Esophagus muscularis mucosa (tissue), 4 donors: ENCODE measurements around the gene ARRDC2. TPM values are rescaled to one million over a fixed set of nuclear protein-coding genes. Genes with fewer than 3 reads are reported as not detected.
A peak's percentile ranks its signal among the peaks of the same experiment; 100 is the strongest.

ENCODE experiments used
- DNase-seq: peaks from one replicate; pipeline ENCODE4 v3.0.0-alpha.2; 2017; ENCODE audit errors: extremely low spot score
- H3K27ac ChIP-seq, 4 donors: fragments of 200-600 bp; sonication (generic); replicated peaks in 1 of 4; 1 replicate in 3 of 4; 2 replicates in 1 of 4; pipeline ENCODE4 v1.5.1; 2016 to 2019; ENCODE audit warnings: mild to moderate bottlenecking in 1 of 4
- H3K27me3 ChIP-seq, 4 donors: fragments of 200-600 bp; sonication (generic); one replicate each; pipeline versions ENCODE4 v1.5.1 to v1.6.0; 2016 to 2019
- H3K36me3 ChIP-seq, 4 donors: fragments of 200-600 bp; sonication (generic); one replicate each; pipeline ENCODE4 v1.5.1; 2016 to 2019
- H3K4me1 ChIP-seq, 4 donors: fragments of 200-600 bp; sonication (generic); one replicate each; pipeline ENCODE4 v1.5.1; 2016 to 2019
- H3K4me3 ChIP-seq, 4 donors: fragments of 200-600 bp; sonication (generic); 1 replicate in 2 of 4; 2 replicates in 2 of 4; pipeline ENCODE4 v1.5.1; 2016 to 2019; ENCODE audit warnings: mild to moderate bottlenecking in 4 of 4, moderate library complexity in 1 of 4
- H3K9me3 ChIP-seq, 4 donors: fragments of 200-600 bp; sonication (generic); 1 replicate in 3 of 4; 2 replicates in 1 of 4; pipeline ENCODE4 v1.5.1; 2016 to 2019
- CTCF ChIP-seq, 3 experiments: fragments of 200-600 bp in 2 of 3; fragments of 450-650 bp in 1 of 3; sonication (generic) in 2 of 3; IDR thresholded peaks; one replicate each; pipeline ENCODE4 v1.5.1; 2017 to 2019; ENCODE audit warnings: antibody characterized with exemption in 3 of 3, mild to moderate bottlenecking in 2 of 3, moderate library complexity in 1 of 3
- EP300 ChIP-seq: sonication (generic); formaldehyde crosslinking; IDR thresholded peaks from one replicate; pipeline ENCODE4 v1.6.1; 2017; ENCODE audit warnings: antibody characterized with exemption
- POLR2A ChIP-seq: fragments of 450-650 bp; IDR thresholded peaks from one replicate; pipeline ENCODE4 v1.6.1; 2017; ENCODE audit warnings: antibody characterized with exemption, moderate library complexity, mild to moderate bottlenecking, low read depth
- POLR2AphosphoS5 ChIP-seq, 2 donors: sonication (generic); formaldehyde crosslinking; IDR thresholded peaks; one replicate each; pipeline ENCODE4 v1.6.1; 2017; ENCODE audit warnings: antibody characterized with exemption in 2 of 2
- WGBS: methylation state at CpG from one replicate; pipeline ENCODE4 v1.1.5; 2018; 5-methylcytosine and 5-hydroxymethylcytosine counted together
- intact Hi-C: fragments of 100-400 bp; cut with DNase I; formaldehyde crosslinking; loops from one replicate; pipeline ENCODE4 v1.15.1; 2023
- total RNA-seq, 4 donors: library from RNA; depleted of rRNA; stranded (reverse); fragments of >200 nt; gene quantifications; one replicate each; pipeline versions ENCODE4 v1.1.0 to v1.2.1, GENCODE V29; 2016

The ARRDC2 gene
- total RNA-seq, 4 donors from 2014 or later = 30.6 to 69.2 (median 62.5) TPM

GRCh38 chr19:17988161-17988560 lies 19.8 kb upstream of the ARRDC2 start:
- Histone ChIP-seq H3K27ac (no peak overlapping the region), H3K4me1 (no peaks in the 10 kb centered on the region), H3K9me3 (no peaks in the 10 kb centered on the region), H3K27me3 (peaks cover 0 to 33% (median 0%) of the 10 kb centered on the region in 4 donors), H3K36me3 (no peaks in the 10 kb centered on the region), H3K4me3 (no peak overlapping the region)
- intact Hi-C loops = no loop called here
- DNase-seq = no peak
- WGBS = 85% methylated on average over 9 of the region's 13 CpGs
- TF ChIP-seq POLR2A (no peak), EP300 (no peak), POLR2AphosphoS5 (IDR thresholded peaks at IDR 0.05) (no peak), CTCF (IDR thresholded peaks at IDR 0.05) (no peak)

- no peak overlapping the region for H3K27ac ChIP-seq
- WGBS = 90% methylated on average over 16 of the region's 16 CpGs
- H3K4me1 ChIP-seq = no peaks in the 10 kb centered on the region
- H3K36me3 ChIP-seq = no peaks in the 10 kb centered on the region
- H3K9me3 ChIP-seq = no peaks in the 10 kb centered on the region
- H3K27me3 ChIP-seq = peaks cover 0 to 24% (median 0%) of the 10 kb centered on the region in 4 donors
- TF ChIP-seq CTCF (IDR thresholded peaks at IDR 0.05) = no peak
- no peak for TF ChIP-seq POLR2A
- no peak for TF ChIP-seq EP300
- TF ChIP-seq POLR2AphosphoS5 (IDR thresholded peaks at IDR 0.05) = no peak
- no peak overlapping the region for H3K4me3 ChIP-seq
- intact Hi-C loops = no loop called here
- no peak for DNase-seq
Observed at GRCh38 chr19:17989425-17990094, 18.4 kb upstream of the ARRDC2 start.

GRCh38 chr19:17993076-17993813 lies 14.7 kb upstream of the ARRDC2 start:
- Histone ChIP-seq H3K27ac (no peak overlapping the region), H3K4me3 (no peak overlapping the region), H3K27me3 (peaks cover 0 to 15% (median 0%) of the 10 kb centered on the region in 4 donors), H3K36me3 (no peaks in the 10 kb centered on the region), H3K9me3 (no peaks in the 10 kb centered on the region), H3K4me1 (peaks cover 0 to 8% (median 3%) of the 10 kb centered on the region in 4 donors)
- DNase-seq = no peak
- intact Hi-C loops = no loop called here
- WGBS = 85% methylated on average over 19 of the region's 27 CpGs
- TF ChIP-seq CTCF (IDR thresholded peaks at IDR 0.05) (no peak), EP300 (no peak), POLR2A (no peak), POLR2AphosphoS5 (IDR thresholded peaks at IDR 0.05) (no peak)

- WGBS = 7% methylated on average over 14 of the region's 15 CpGs
- peaks cover 7 to 23% (median 17%) of the 10 kb centered on the region in 4 donors for H3K4me1 ChIP-seq
- H3K27me3 ChIP-seq = peaks cover 0 to 15% (median 0%) of the 10 kb centered on the region in 4 donors
- peak; percentile 96 for DNase-seq
- H3K36me3 ChIP-seq = no peaks in the 10 kb centered on the region
- H3K4me3 ChIP-seq = no peak overlapping the region
- TF ChIP-seq CTCF (IDR thresholded peaks at IDR 0.05) (peak; percentile 98 to 99 (median 99)), POLR2AphosphoS5 (IDR thresholded peaks at IDR 0.05) (peak in 1 of 2 donors; percentile 67), POLR2A (no peak), EP300 (no peak)
- intact Hi-C loops = loop anchor here (1.0 to 2.0 kb wide), 2 partner anchors 59 to 138 kb away; partner anchors contain the start of gene RPL18A
- H3K9me3 ChIP-seq = no peaks in the 10 kb centered on the region
- H3K27ac ChIP-seq = no peak overlapping the region
Observed at GRCh38 chr19:17996826-17997316, 11.1 kb upstream of the ARRDC2 start.
